Esophagus squamous epithelium (tissue), 5 donors: ENCODE data around the gene SPECC1. TPM values are rescaled to one million over a fixed set of nuclear protein-coding genes. Genes with fewer than 3 reads are reported as not detected.

Experiments
- DNase-seq: peaks from one replicate; lab custom pipeline; 2025; lab: John Stamatoyannopoulos, UW
- H3K27ac ChIP-seq, 4 donors: fragments of 200-600 bp; sonication (generic); one replicate each; pipeline ENCODE4 v1.5.1; 2016 to 2019; ENCODE audit warnings: mild to moderate bottlenecking in 1 of 4
- H3K27me3 ChIP-seq, 4 donors: fragments of 200-600 bp; sonication (generic); 1 replicate in 3 of 4; 2 replicates in 1 of 4; pipeline versions ENCODE4 v1.5.1 to v1.6.0; 2017 to 2021; ENCODE audit warnings: antibody characterized with exemption in 1 of 4
- H3K36me3 ChIP-seq, 3 donors: fragments of 200-600 bp; sonication (generic); one replicate each; pipeline ENCODE4 v1.5.1; 2016 to 2019
- H3K4me1 ChIP-seq, 3 donors: fragments of 200-600 bp; sonication (generic); one replicate each; pipeline ENCODE4 v1.5.1; 2017 to 2019
- H3K4me3 ChIP-seq, 4 donors: fragments of 200-600 bp; sonication (generic); 1 replicate in 3 of 4; 2 replicates in 1 of 4; pipeline ENCODE4 v1.5.1; 2016 to 2019; ENCODE audit warnings: mild to moderate bottlenecking in 2 of 4, moderate library complexity in 1 of 4
- H3K9me3 ChIP-seq, 3 donors: fragments of 200-600 bp; sonication (generic); one replicate each; pipeline ENCODE4 v1.5.1; 2016 to 2019
- POLR2A ChIP-seq, 4 donors: fragments of 450-650 bp; IDR thresholded peaks; one replicate each; pipeline ENCODE4 v1.6.1; 2017; ENCODE audit warnings: antibody characterized with exemption in 4 of 4, mild to moderate bottlenecking in 4 of 4, moderate library complexity in 3 of 4
- WGBS, 2 donors: methylation state at CpG; one replicate each; pipeline ENCODE4 v1.1.5; 2018; 5-methylcytosine and 5-hydroxymethylcytosine counted together
- intact Hi-C: fragments of 100-400 bp; cut with DNase I; formaldehyde crosslinking; loops from one replicate; pipeline ENCODE4 v1.15.0; 2022
- total RNA-seq, 4 donors: library from RNA; depleted of rRNA; stranded (reverse); fragments of >200 nt; gene quantifications; one replicate each; pipeline ENCODE4 v1.1.0, GENCODE V29; 2016
- TF ChIP-seq, protein P1 (sequence below), 6 experiments: fragments of 450-650 bp in 4 of 6; fragments of 200-600 bp in 2 of 6; sonication (generic) in 2 of 6; IDR thresholded peaks; one replicate each; pipeline ENCODE4 v1.5.1; 2016 to 2019; ENCODE audit warnings: antibody characterized with exemption in 6 of 6, mild to moderate bottlenecking in 4 of 6, moderate library complexity in 4 of 6
- donor health status: DM: yes; HTN: yes; CAD: no.

Gene SPECC1
- total RNA-seq, 4 donors from 2014 or later = 13.8 to 29.6 (median 19.0) TPM

DNA sequence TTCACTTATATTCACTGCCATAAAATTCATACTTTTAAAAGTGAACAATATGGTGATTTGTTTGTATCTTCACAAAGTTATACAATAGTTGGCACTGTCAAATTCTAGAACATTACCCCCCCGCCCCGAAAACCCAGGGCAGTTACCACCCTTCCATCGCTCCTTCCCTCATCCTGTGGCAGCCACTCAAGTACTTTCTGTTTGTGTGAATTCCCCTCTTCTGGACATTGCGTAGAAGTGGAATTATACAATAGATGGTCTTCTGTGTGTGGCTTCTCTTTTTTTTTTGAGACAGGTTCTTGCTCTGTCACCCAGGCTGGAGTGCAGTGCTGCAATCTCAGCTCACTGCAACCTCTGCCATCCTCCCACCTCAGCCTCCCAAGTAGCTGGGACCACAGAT lies 58.6 kb downstream of the SPECC1 start:
- TF ChIP-seq POLR2A (IDR thresholded peaks at IDR 0.05) = no peak
- TF ChIP-seq, protein P1, sequence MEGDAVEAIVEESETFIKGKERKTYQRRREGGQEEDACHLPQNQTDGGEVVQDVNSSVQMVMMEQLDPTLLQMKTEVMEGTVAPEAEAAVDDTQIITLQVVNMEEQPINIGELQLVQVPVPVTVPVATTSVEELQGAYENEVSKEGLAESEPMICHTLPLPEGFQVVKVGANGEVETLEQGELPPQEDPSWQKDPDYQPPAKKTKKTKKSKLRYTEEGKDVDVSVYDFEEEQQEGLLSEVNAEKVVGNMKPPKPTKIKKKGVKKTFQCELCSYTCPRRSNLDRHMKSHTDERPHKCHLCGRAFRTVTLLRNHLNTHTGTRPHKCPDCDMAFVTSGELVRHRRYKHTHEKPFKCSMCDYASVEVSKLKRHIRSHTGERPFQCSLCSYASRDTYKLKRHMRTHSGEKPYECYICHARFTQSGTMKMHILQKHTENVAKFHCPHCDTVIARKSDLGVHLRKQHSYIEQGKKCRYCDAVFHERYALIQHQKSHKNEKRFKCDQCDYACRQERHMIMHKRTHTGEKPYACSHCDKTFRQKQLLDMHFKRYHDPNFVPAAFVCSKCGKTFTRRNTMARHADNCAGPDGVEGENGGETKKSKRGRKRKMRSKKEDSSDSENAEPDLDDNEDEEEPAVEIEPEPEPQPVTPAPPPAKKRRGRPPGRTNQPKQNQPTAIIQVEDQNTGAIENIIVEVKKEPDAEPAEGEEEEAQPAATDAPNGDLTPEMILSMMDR (IDR thresholded peaks at IDR 0.05) = no peak
- 77 to 86% methylated on average over 4 of the region's 4 CpGs for WGBS, 2 donors

GRCh38 chr17:20068445-20068844 lies 59.3 kb downstream of the SPECC1 start:
- H3K4me3 ChIP-seq = no peak overlapping the region
- no peaks in the 10 kb centered on the region for H3K36me3 ChIP-seq
- no peak for TF ChIP-seq POLR2A (IDR thresholded peaks at IDR 0.05)
- TF ChIP-seq, protein P1 (IDR thresholded peaks at IDR 0.05) = no peak
- H3K9me3 ChIP-seq = no peaks in the 10 kb centered on the region
- no peaks in the 10 kb centered on the region for H3K27me3 ChIP-seq
- peaks cover 11 to 56% (median 29%) of the 10 kb centered on the region in 3 donors for H3K4me1 ChIP-seq
- 81 to 82% methylated on average over 3 of the region's 3 CpGs for WGBS, 2 donors
- no peak for DNase-seq
- intact Hi-C loops = no loop called here
- H3K27ac ChIP-seq = peak overlapping the region in 2 of 4 donors; percentile 12 to 26

More for the DNA sequence above, 58.6 kb downstream of the SPECC1 start:
- Histone ChIP-seq H3K4me3 (no peak overlapping the region), H3K27ac (peak overlapping the region in 3 of 4 donors; percentile 12 to 31 (median 26)), H3K36me3 (no peaks in the 10 kb centered on the region), H3K4me1 (peaks cover 15 to 56% (median 33%) of the 10 kb centered on the region in 3 donors), H3K27me3 (no peaks in the 10 kb centered on the region), H3K9me3 (no peaks in the 10 kb centered on the region)
- no peak for DNase-seq
- intact Hi-C loops = no loop called here

GRCh38 chr17:20071824-20072691 lies 62.9 kb downstream of the SPECC1 start:
- no peak overlapping the region for H3K4me3 ChIP-seq
- H3K36me3 ChIP-seq = no peaks in the 10 kb centered on the region
- no peaks in the 10 kb centered on the region for H3K9me3 ChIP-seq
- TF ChIP-seq, protein P1 (IDR thresholded peaks at IDR 0.05) = no peak
- TF ChIP-seq POLR2A (IDR thresholded peaks at IDR 0.05) = no peak
- no peak for DNase-seq
- 44 to 87% methylated on average over 2 to 4 of the region's 4 CpGs for WGBS, 2 donors
- peaks cover 0 to 42% (median 0%) of the 10 kb centered on the region in 3 donors for H3K4me1 ChIP-seq
- no peaks in the 10 kb centered on the region for H3K27me3 ChIP-seq
- intact Hi-C loops = no loop called here
- H3K27ac ChIP-seq = peak overlapping the region in 3 of 4 donors; percentile 37 to 59 (median 40)

- intact Hi-C loops = no loop called here
- Histone ChIP-seq H3K27me3 (no peaks in the 10 kb centered on the region), H3K9me3 (no peaks in the 10 kb centered on the region), H3K4me1 (peaks cover 0 to 47% (median 0%) of the 10 kb centered on the region in 3 donors), H3K27ac (peak overlapping the region in 3 of 4 donors; percentile 37 to 59 (median 40)), H3K4me3 (no peak overlapping the region), H3K36me3 (no peaks in the 10 kb centered on the region)
- DNase-seq = no peak
- 71 to 75% methylated on average over 3 of the region's 3 CpGs for WGBS, 2 donors
- TF ChIP-seq, protein P1 (IDR thresholded peaks at IDR 0.05) = no peak
- no peak for TF ChIP-seq POLR2A (IDR thresholded peaks at IDR 0.05)
These were observed 63.5 kb downstream of the SPECC1 start for GRCh38 chr17:20072692-20072992.
